Panc1 (cell line): Measurements from ENCODE around the gene TRIM4. TPM values are rescaled to one million over a fixed set of nuclear protein-coding genes. Genes with fewer than 3 reads are reported as not detected.

ENCODE experiments used
- ATAC-seq: fragments of 200-7000 bp; cut with Tn5 transposase; 2 replicates; pipeline ENCODE4 v1.9.1; 2020; ENCODE audit warnings: mild to moderate bottlenecking, moderate library complexity
- BruUV-seq: library from RNA; stranded (reverse); fragments of 400-500 nt; replicated peaks from 2 replicates; lab custom pipeline; 2021; lab: Mats Ljungman, UMichigan
- CTCF ChIA-PET: fragments of 300-600 bp; sonication (Branson Sonifier 250); formaldehyde crosslinking; loops from one replicate; lab custom pipeline; 2022; ENCODE audit warnings: antibody characterized with exemption; lab: Charles Lee
- POLR2A ChIA-PET: fragments of 300-600 bp; sonication (Branson Sonifier 250); formaldehyde crosslinking; loops from one replicate; lab custom pipeline; 2022; ENCODE audit warnings: antibody characterized with exemption; lab: Charles Lee
- DNase-seq: peaks from one replicate; pipeline ENCODE4 v3.0.0-alpha.2; 2010; ENCODE audit warnings: low read depth, low spot score
- H3K27ac ChIP-seq: 2 replicates; pipeline ENCODE4 v1.5.1; 2011; ENCODE audit warnings: mild to moderate bottlenecking, low read length, inconsistent platforms
- H3K27me3 ChIP-seq: fragments of 200-500 bp; sonication (Bioruptor generic); 2 replicates; pipeline ENCODE4 v1.6.0; 2014; ENCODE audit warnings: low read length, inconsistent platforms; ENCODE audit not compliant: control insufficient read depth, insufficient read depth
- H3K36me3 ChIP-seq: fragments of 200-500 bp; sonication (Bioruptor generic); 2 replicates; pipeline ENCODE4 v1.5.1; 2014; ENCODE audit warnings: inconsistent platforms, mild to moderate bottlenecking, low read length, moderate library complexity; ENCODE audit not compliant: control insufficient read depth, insufficient read depth
- H3K4me1 ChIP-seq: 2 replicates; pipeline ENCODE4 v1.5.1; 2011; ENCODE audit warnings: inconsistent platforms, mild to moderate bottlenecking, low read length, moderate library complexity; ENCODE audit not compliant: control insufficient read depth, insufficient read depth
- H3K4me3 ChIP-seq, 2 experiments: 2 replicates each; pipeline ENCODE4 v1.5.1; 2011 to 2012; ENCODE audit warnings: low read depth in 2 of 2, low read length in 2 of 2, mild to moderate bottlenecking in 2 of 2, inconsistent platforms in 1 of 2, moderate library complexity in 1 of 2
- H3K9me3 ChIP-seq: fragments of 200-500 bp; sonication (Bioruptor generic); 2 replicates; pipeline ENCODE4 v1.5.1; 2014; ENCODE audit warnings: low read depth, mild to moderate bottlenecking, inconsistent platforms, low read length, moderate library complexity; ENCODE audit not compliant: control insufficient read depth, insufficient read depth
- CTCF ChIP-seq: fragments of 450-650 bp; IDR thresholded peaks from 2 replicates; pipeline ENCODE4 v1.5.1; 2017; ENCODE audit warnings: mild to moderate bottlenecking
- POLR2AphosphoS5 ChIP-seq: IDR thresholded peaks from 2 replicates; pipeline ENCODE4 v1.6.1; 2012; ENCODE audit warnings: mild to moderate bottlenecking, low read depth, low read length, moderate library complexity
- SIN3A ChIP-seq: IDR thresholded peaks from 2 replicates; pipeline ENCODE4 v1.6.1; 2012; ENCODE audit warnings: low read depth, mild to moderate bottlenecking, low read length, moderate library complexity, borderline replicate concordance; ENCODE audit not compliant: insufficient read depth
- TCF7L2 ChIP-seq: IDR thresholded peaks from 2 replicates; pipeline ENCODE4 v1.6.1; 2011; ENCODE audit warnings: mild to moderate bottlenecking, low read depth, low read length, inconsistent platforms
- in situ Hi-C: cut with HindIII; loops from 2 replicates; pipeline ENCODE4 v1.10.0; 2016; ENCODE audit warnings: low sequenced_read_pairs, low pct_unique_long_range_greater_than_20kb
- intact Hi-C: fragments of 100-400 bp; cut with micrococcal nuclease; formaldehyde crosslinking; loops from one replicate; pipeline ENCODE4 v1.10.0; 2022; ENCODE audit not compliant: unreplicated experiment
- total RNA-seq: library from RNA; stranded (reverse); gene quantifications from one replicate; pipeline ENCODE4 v1.2.1, GENCODE V29; 2021; ENCODE audit not compliant: unreplicated experiment
- TF ChIP-seq, protein P1 (sequence below), 2 experiments: IDR thresholded peaks; 2 replicates each; pipeline ENCODE4 v1.6.1; 2011 to 2012; ENCODE audit warnings: low read depth in 2 of 2, control low read depth in 1 of 2, low read length in 1 of 2, mild to moderate bottlenecking in 1 of 2, moderate library complexity in 1 of 2; ENCODE audit not compliant: insufficient read depth in 1 of 2

The TRIM4 gene
- total RNA-seq, 1 experiment from 2014 or later: 28.1 TPM

- no peaks in the 10 kb centered on the region for H3K9me3 ChIP-seq
- TF ChIP-seq SIN3A (no peak), POLR2AphosphoS5 (no peak), CTCF (no peak), TCF7L2 (no peak)
- TF ChIP-seq, protein P1, sequence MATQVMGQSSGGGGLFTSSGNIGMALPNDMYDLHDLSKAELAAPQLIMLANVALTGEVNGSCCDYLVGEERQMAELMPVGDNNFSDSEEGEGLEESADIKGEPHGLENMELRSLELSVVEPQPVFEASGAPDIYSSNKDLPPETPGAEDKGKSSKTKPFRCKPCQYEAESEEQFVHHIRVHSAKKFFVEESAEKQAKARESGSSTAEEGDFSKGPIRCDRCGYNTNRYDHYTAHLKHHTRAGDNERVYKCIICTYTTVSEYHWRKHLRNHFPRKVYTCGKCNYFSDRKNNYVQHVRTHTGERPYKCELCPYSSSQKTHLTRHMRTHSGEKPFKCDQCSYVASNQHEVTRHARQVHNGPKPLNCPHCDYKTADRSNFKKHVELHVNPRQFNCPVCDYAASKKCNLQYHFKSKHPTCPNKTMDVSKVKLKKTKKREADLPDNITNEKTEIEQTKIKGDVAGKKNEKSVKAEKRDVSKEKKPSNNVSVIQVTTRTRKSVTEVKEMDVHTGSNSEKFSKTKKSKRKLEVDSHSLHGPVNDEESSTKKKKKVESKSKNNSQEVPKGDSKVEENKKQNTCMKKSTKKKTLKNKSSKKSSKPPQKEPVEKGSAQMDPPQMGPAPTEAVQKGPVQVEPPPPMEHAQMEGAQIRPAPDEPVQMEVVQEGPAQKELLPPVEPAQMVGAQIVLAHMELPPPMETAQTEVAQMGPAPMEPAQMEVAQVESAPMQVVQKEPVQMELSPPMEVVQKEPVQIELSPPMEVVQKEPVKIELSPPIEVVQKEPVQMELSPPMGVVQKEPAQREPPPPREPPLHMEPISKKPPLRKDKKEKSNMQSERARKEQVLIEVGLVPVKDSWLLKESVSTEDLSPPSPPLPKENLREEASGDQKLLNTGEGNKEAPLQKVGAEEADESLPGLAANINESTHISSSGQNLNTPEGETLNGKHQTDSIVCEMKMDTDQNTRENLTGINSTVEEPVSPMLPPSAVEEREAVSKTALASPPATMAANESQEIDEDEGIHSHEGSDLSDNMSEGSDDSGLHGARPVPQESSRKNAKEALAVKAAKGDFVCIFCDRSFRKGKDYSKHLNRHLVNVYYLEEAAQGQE (IDR thresholded peaks at IDR 0.05; ENCODE audit: insufficient read depth in 1 of 2, low read depth in 2 of 2, low read length in 1 of 2): no peak
- no peaks in the 10 kb centered on the region for H3K4me1 ChIP-seq
- H3K27ac ChIP-seq: no peak overlapping the region
- ATAC-seq (no peak), DNase-seq (no peak)
- ChIA-PET CTCF (no interaction called here), POLR2A (no interaction called here)
- peaks cover 9% of the 10 kb centered on the region for H3K36me3 ChIP-seq
- no peak overlapping the region for H3K4me3 ChIP-seq
- no peaks in the 10 kb centered on the region for H3K27me3 ChIP-seq
- in situ Hi-C loops (no loop called here), intact Hi-C loops (no loop called here)
- BruUV-seq: no TSS peak
Observed at GRCh38 chr7:99898836-99899235, 20.5 kb downstream of the TRIM4 start.

DNA sequence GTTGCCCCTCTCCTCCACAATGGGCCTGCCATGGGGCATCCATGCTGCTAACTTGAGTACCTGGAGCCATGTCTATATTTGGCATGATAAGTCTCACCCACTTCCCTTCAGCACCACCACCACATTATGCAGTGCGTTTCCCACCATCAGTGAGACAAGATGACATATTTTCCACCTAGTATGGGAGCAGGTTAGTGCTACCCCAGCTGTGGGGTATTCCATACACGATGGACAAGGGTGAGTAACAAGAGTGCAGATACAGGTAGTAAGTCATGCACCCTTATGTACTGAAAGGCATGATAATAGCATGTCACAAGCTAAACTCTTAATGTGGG lies 21.3 kb downstream of the TRIM4 start:
- ChIA-PET POLR2A (no interaction called here), CTCF (no interaction called here)
- in situ Hi-C loops (no loop called here), intact Hi-C loops (no loop called here)
- Histone ChIP-seq H3K4me3 (no peak overlapping the region), H3K4me1 (no peaks in the 10 kb centered on the region), H3K27ac (no peak overlapping the region), H3K36me3 (0 out of 2 replicates have a peak, but pooled peaks cover 5% of the 10 kb centered on the region), H3K27me3 (no peaks in the 10 kb centered on the region), H3K9me3 (no peaks in the 10 kb centered on the region)
- ATAC-seq (0 out of 2 replicates have a peak, but pooled peaks have one; percentile 21), DNase-seq (no peak)
- TF ChIP-seq TCF7L2 (no peak), CTCF (no peak), SIN3A (no peak), POLR2AphosphoS5 (no peak)
- TF ChIP-seq, protein P1 (IDR thresholded peaks at IDR 0.05; ENCODE audit: insufficient read depth in 1 of 2, low read depth in 2 of 2, low read length in 1 of 2): no peak
- BruUV-seq: no TSS peak
